Astrocyte (in vitro differentiated cells and primary cell): ENCODE measurements around the gene GNPTG. TPM values are rescaled to one million over a fixed set of nuclear protein-coding genes. Genes with fewer than 3 reads are reported as not detected.

Experiments used
- DNase-seq: peaks from one replicate; pipeline ENCODE4 v3.0.0-alpha.2; 2010; ENCODE audit warnings: low read depth
- FAIRE-seq: peaks from 2 replicates; lab custom pipeline; 2011; peaks lifted over from hg19 to GRCh38; lab: Jason Lieb, UNC
- H2AFZ ChIP-seq: 2 replicates; pipeline ENCODE4 v1.6.0; 2012; ENCODE audit warnings: low read depth, low read length, inconsistent platforms
- H3K27ac ChIP-seq: 2 replicates; pipeline ENCODE4 v1.5.1; 2011; ENCODE audit warnings: low read depth, low read length, inconsistent platforms
- H3K27me3 ChIP-seq: 2 replicates; pipeline ENCODE4 v1.6.0; 2011; ENCODE audit warnings: low read length, inconsistent platforms; ENCODE audit not compliant: insufficient read depth
- H3K36me3 ChIP-seq: 2 replicates; pipeline ENCODE4 v1.5.1; 2011; ENCODE audit warnings: low read length, inconsistent platforms; ENCODE audit not compliant: insufficient read depth
- H3K4me1 ChIP-seq: 2 replicates; pipeline ENCODE4 v1.5.1; 2011; ENCODE audit warnings: low read length, inconsistent platforms; ENCODE audit not compliant: insufficient read depth
- H3K4me2 ChIP-seq: 2 replicates; pipeline ENCODE4 v1.6.0; 2012; ENCODE audit warnings: low read length, inconsistent platforms
- H3K4me3 ChIP-seq: 2 replicates; pipeline ENCODE4 v1.5.1; 2011; ENCODE audit warnings: low read depth, mild to moderate bottlenecking, low read length, inconsistent platforms; ENCODE audit not compliant: insufficient read depth
- H3K79me2 ChIP-seq: 2 replicates; pipeline ENCODE4 v1.6.0; 2012; ENCODE audit warnings: mild to moderate bottlenecking, low read length, inconsistent platforms; ENCODE audit not compliant: insufficient read depth
- H3K9ac ChIP-seq: 2 replicates; pipeline ENCODE4 v1.6.0; 2012; ENCODE audit warnings: mild to moderate bottlenecking, low read length, inconsistent platforms
- H3K9me3 ChIP-seq: 2 replicates; pipeline ENCODE4 v1.5.1; 2012; ENCODE audit warnings: low read depth, mild to moderate bottlenecking, low read length, inconsistent platforms; ENCODE audit not compliant: insufficient read depth
- H4K20me1 ChIP-seq: 2 replicates; pipeline ENCODE4 v1.6.0; 2012; ENCODE audit warnings: low read length, inconsistent platforms; ENCODE audit not compliant: insufficient read depth
- H3K27ac Mint-ChIP-seq: one replicate; pipeline ENCODE4 v1.8.0; 2021; ENCODE audit warnings: mild to moderate bottlenecking, mixed read lengths; ENCODE audit not compliant: unreplicated experiment
- H3K27me3 Mint-ChIP-seq: one replicate; pipeline ENCODE4 v1.8.0; 2021; ENCODE audit warnings: low read depth, mixed read lengths; ENCODE audit not compliant: unreplicated experiment
- H3K36me3 Mint-ChIP-seq: one replicate; pipeline ENCODE4 v1.8.0; 2021; ENCODE audit warnings: low read depth, mixed read lengths; ENCODE audit not compliant: unreplicated experiment
- H3K4me1 Mint-ChIP-seq: one replicate; pipeline ENCODE4 v1.8.0; 2021; ENCODE audit warnings: low read depth, mixed read lengths; ENCODE audit not compliant: unreplicated experiment
- H3K4me3 Mint-ChIP-seq: one replicate; pipeline ENCODE4 v1.8.0; 2021; ENCODE audit warnings: mild to moderate bottlenecking, moderate library complexity, mixed read lengths; ENCODE audit not compliant: unreplicated experiment
- H3K9me3 Mint-ChIP-seq: one replicate; pipeline ENCODE4 v1.8.0; 2021; ENCODE audit warnings: mild to moderate bottlenecking, mixed read lengths; ENCODE audit not compliant: unreplicated experiment
- EZH2 ChIP-seq: IDR thresholded peaks from 2 replicates; pipeline ENCODE4 v1.6.1; 2012; ENCODE audit warnings: mild to moderate bottlenecking, low read length, inconsistent platforms; ENCODE audit not compliant: insufficient read depth
- total RNA-seq: library from RNA; stranded (reverse); gene quantifications from 2 replicates; pipeline ENCODE4 v1.2.1, GENCODE V29; 2021
- TF ChIP-seq, protein P1 (sequence below): IDR thresholded peaks from 2 replicates; pipeline ENCODE4 v1.5.1; 2011; ENCODE audit warnings: low read depth, mild to moderate bottlenecking, inconsistent platforms, low read length, moderate library complexity; ENCODE audit not compliant: insufficient read depth

GNPTG gene
- total RNA-seq, 1 donor from 2014 or later = 45.5 TPM

DNA sequence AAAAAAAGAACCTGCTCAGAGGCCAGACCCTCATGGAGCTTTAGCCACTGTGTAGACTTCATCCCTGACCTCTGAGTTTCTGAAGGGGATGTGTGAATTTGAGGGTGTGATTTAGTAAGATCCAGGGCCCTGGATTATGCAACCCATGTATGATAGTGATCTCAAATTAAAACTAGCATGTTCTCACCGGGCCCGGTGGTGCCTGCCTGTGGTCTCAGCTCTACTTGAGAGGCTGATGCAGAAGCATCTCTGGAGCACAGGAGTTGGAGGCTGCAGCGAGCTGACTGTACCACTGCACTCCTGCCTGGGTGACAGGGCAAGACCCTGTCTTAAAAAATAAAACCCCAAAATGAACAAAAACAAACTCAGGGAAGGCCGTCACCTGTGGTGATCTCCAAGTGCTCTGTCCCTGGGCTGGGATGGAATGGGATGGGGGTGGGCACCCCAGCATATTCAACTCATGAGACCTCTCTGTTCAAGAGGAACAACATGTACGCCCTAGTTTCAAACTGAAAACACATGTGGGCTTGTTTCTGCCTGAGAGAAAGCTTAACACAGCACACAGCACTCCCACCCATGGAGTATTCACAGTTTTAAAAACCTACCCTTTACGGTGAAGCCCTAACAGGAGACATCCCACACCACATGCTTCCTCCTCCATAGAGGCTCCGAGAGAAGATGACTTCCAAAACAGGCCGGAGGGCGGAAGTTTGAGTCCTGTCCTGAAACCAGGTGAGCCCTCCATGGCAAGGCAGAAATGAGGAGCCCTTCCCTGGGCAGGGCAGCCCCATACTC, 30.1 kb downstream of the GNPTG start:
- Histone ChIP-seq H3K36me3 (no peaks in the 10 kb centered on the region), H4K20me1 (peaks cover 14% of the 10 kb centered on the region), H3K79me2 (peaks cover 5% of the 10 kb centered on the region), H3K27me3 (no peaks in the 10 kb centered on the region), H3K9ac (no peak overlapping the region), H2AFZ (no peak overlapping the region), H3K9me3 (no peaks in the 10 kb centered on the region), H3K4me3 (no peak overlapping the region), H3K4me2 (no peak overlapping the region), H3K4me1 (peaks cover 11% of the 10 kb centered on the region), H3K27ac (no peak overlapping the region)
- no peaks in the 10 kb centered on the region for H3K9me3 Mint-ChIP-seq
- FAIRE-seq = no peak
- no peak for TF ChIP-seq EZH2
- TF ChIP-seq, protein P1, sequence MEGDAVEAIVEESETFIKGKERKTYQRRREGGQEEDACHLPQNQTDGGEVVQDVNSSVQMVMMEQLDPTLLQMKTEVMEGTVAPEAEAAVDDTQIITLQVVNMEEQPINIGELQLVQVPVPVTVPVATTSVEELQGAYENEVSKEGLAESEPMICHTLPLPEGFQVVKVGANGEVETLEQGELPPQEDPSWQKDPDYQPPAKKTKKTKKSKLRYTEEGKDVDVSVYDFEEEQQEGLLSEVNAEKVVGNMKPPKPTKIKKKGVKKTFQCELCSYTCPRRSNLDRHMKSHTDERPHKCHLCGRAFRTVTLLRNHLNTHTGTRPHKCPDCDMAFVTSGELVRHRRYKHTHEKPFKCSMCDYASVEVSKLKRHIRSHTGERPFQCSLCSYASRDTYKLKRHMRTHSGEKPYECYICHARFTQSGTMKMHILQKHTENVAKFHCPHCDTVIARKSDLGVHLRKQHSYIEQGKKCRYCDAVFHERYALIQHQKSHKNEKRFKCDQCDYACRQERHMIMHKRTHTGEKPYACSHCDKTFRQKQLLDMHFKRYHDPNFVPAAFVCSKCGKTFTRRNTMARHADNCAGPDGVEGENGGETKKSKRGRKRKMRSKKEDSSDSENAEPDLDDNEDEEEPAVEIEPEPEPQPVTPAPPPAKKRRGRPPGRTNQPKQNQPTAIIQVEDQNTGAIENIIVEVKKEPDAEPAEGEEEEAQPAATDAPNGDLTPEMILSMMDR = no peak
- H3K4me1 Mint-ChIP-seq = peaks cover 2% of the 10 kb centered on the region
- peaks cover 3% of the 10 kb centered on the region for H3K27me3 Mint-ChIP-seq
- no peak overlapping the region for H3K27ac Mint-ChIP-seq
- peaks cover 10% of the 10 kb centered on the region for H3K36me3 Mint-ChIP-seq
- DNase-seq = no peak
- no peak overlapping the region for H3K4me3 Mint-ChIP-seq

DNA sequence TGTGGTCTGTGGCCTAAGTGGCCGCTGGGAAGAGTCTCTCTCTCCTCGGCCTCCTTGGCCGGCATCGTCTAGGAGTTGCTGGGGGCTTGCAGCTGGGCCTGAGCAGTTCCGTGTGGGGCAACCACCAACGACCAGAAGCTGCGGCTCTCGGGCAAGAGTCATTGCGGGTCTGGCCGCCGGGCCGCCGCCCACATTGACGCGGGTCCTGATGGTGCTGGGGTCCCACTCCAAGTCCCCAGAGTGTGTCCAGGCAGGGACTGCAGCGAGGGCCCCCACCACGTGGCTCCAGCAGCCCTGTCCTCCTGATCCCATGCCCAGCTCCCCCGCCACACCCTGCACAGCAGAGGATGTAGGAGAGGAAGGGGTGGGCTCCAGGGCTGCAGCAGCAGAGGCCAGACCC, 31.8 kb downstream of the GNPTG start:
- no peaks in the 10 kb centered on the region for H3K27me3 ChIP-seq
- no peaks in the 10 kb centered on the region for H3K9me3 ChIP-seq
- TF ChIP-seq, protein P1 = no peak
- no peak for TF ChIP-seq EZH2
- H3K4me1 ChIP-seq = peaks cover 8% of the 10 kb centered on the region
- Mint-ChIP-seq H3K27me3 (peaks cover 2% of the 10 kb centered on the region), H3K36me3 (peaks cover 7% of the 10 kb centered on the region), H3K4me1 (no peaks in the 10 kb centered on the region), H3K27ac (no peak overlapping the region), H3K4me3 (no peak overlapping the region), H3K9me3 (no peaks in the 10 kb centered on the region)
- no peak overlapping the region for H3K4me2 ChIP-seq
- H4K20me1 ChIP-seq = peaks cover 2% of the 10 kb centered on the region
- H3K79me2 ChIP-seq = peaks cover 2% of the 10 kb centered on the region
- H3K36me3 ChIP-seq = no peaks in the 10 kb centered on the region
- H3K27ac ChIP-seq = no peak overlapping the region
- H3K4me3 ChIP-seq = no peak overlapping the region
- FAIRE-seq = no peak
- H3K9ac ChIP-seq = no peak overlapping the region
- DNase-seq = no peak
- no peak overlapping the region for H2AFZ ChIP-seq

DNA sequence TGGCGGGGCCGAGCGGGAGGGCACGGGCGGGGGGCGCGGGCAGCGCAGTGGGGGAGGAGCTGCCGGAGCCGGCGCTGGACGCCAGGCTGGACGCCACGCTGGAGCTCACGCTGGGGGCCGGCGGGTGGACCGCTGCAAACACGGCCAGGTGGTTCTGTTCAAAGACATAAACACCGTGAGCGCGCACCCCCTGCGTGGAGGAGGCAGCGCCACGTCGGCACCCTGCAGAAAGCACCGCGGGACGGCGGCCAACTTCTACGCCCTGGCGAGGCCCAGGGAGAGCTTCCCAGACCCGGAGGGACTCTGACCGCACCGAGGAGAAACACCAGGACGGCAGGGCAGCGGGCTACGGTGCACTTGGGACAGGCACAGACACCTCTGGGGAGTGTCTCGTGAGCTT, 33.5 kb downstream of the GNPTG start:
- TF ChIP-seq, protein P1 = no peak
- no peak for TF ChIP-seq EZH2
- no peaks in the 10 kb centered on the region for H3K79me2 ChIP-seq
- no peaks in the 10 kb centered on the region for H4K20me1 ChIP-seq
- H3K4me1 ChIP-seq = no peaks in the 10 kb centered on the region
- FAIRE-seq (no peak), DNase-seq (no peak)
- H3K9ac ChIP-seq = no peak overlapping the region
- Mint-ChIP-seq H3K27ac (no peak overlapping the region), H3K9me3 (no peaks in the 10 kb centered on the region), H3K27me3 (no peaks in the 10 kb centered on the region), H3K36me3 (peaks cover 7% of the 10 kb centered on the region), H3K4me3 (no peak overlapping the region), H3K4me1 (no peaks in the 10 kb centered on the region)
- H3K27ac ChIP-seq = no peak overlapping the region
- H3K4me3 ChIP-seq = no peak overlapping the region
- no peak overlapping the region for H3K4me2 ChIP-seq
- no peaks in the 10 kb centered on the region for H3K27me3 ChIP-seq
- H3K36me3 ChIP-seq = no peaks in the 10 kb centered on the region
- H3K9me3 ChIP-seq = no peaks in the 10 kb centered on the region
- no peak overlapping the region for H2AFZ ChIP-seq
